HEK293T (cell line): ENCODE results near the gene SLC30A7.

Experiments
- CTCF ChIA-PET: fragments of 350-600 bp; formaldehyde crosslinking; extraction: SDS; loops from one replicate; lab custom pipeline; 2021; ENCODE audit warnings: antibody characterized with exemption, inconsistent platforms; lab: Yijun Ruan, JAX
- POLR2A ChIA-PET: fragments of 350-600 bp; formaldehyde crosslinking; extraction: SDS; loops from one replicate; lab custom pipeline; 2020; ENCODE audit warnings: antibody characterized with exemption, inconsistent platforms; lab: Yijun Ruan, JAX
- DNase-seq: peaks from one replicate; pipeline ENCODE4 v3.0.0; 2012; ENCODE audit warnings: mixed read lengths; ENCODE audit errors: extremely low spot score
- ARNT ChIP-seq: fragments of 450-650 bp; IDR thresholded peaks from 2 replicates; pipeline ENCODE4 v1.6.1; 2017; ENCODE audit warnings: mild to moderate bottlenecking
- BHLHE40 ChIP-seq: fragments of 450-650 bp; IDR thresholded peaks from 2 replicates; pipeline ENCODE4 v1.6.1; 2016; ENCODE audit warnings: mild to moderate bottlenecking, moderate library complexity, borderline replicate concordance
- CTBP1 ChIP-seq: fragments of 450-650 bp; IDR thresholded peaks from 2 replicates; pipeline ENCODE4 v1.6.1; 2016; ENCODE audit warnings: borderline replicate concordance
- ELF4 ChIP-seq: fragments of 450-650 bp; IDR thresholded peaks from 2 replicates; pipeline ENCODE4 v1.6.1; 2017; ENCODE audit warnings: antibody characterized with exemption
- FOXA1 ChIP-seq: fragments of 450-650 bp; IDR thresholded peaks from 2 replicates; pipeline ENCODE4 v1.6.1; 2016; ENCODE audit warnings: mild to moderate bottlenecking
- FOXK2 ChIP-seq: fragments of 450-650 bp; IDR thresholded peaks from 2 replicates; pipeline ENCODE4 v1.6.1; 2016; ENCODE audit warnings: mild to moderate bottlenecking
- FOXM1 ChIP-seq: fragments of 450-650 bp; IDR thresholded peaks from 2 replicates; pipeline ENCODE4 v1.6.1; 2017; ENCODE audit warnings: mild to moderate bottlenecking, borderline replicate concordance
- HDGF ChIP-seq: fragments of 450-650 bp; IDR thresholded peaks from 2 replicates; pipeline ENCODE4 v1.6.1; 2017; ENCODE audit warnings: antibody characterized with exemption, borderline replicate concordance
- L3MBTL2 ChIP-seq: fragments of 450-650 bp; conservative IDR thresholded peaks from 2 replicates; pipeline ENCODE4 v1.6.1; 2016; ENCODE audit warnings: mild to moderate bottlenecking
- LEF1 ChIP-seq: fragments of 450-650 bp; IDR thresholded peaks from 2 replicates; pipeline ENCODE4 v1.6.1; 2017; ENCODE audit warnings: mild to moderate bottlenecking, borderline replicate concordance
- NFRKB ChIP-seq: fragments of 450-650 bp; IDR thresholded peaks from 2 replicates; pipeline ENCODE4 v1.6.1; 2016; ENCODE audit warnings: mild to moderate bottlenecking, moderate library complexity
- SP1 ChIP-seq: fragments of 450-650 bp; IDR thresholded peaks from 2 replicates; pipeline ENCODE4 v1.6.1; 2017
- SUZ12 ChIP-seq: fragments of 450-650 bp; IDR thresholded peaks from 2 replicates; pipeline ENCODE4 v1.6.1; 2016; ENCODE audit warnings: mild to moderate bottlenecking
- TARDBP ChIP-seq: fragments of 450-650 bp; IDR thresholded peaks from 2 replicates; pipeline ENCODE4 v1.6.1; 2016
- ZNF384 ChIP-seq: fragments of 450-650 bp; IDR thresholded peaks from 2 replicates; pipeline ENCODE4 v1.6.1; 2016
- TF ChIP-seq, protein P1 (sequence below): fragments of 450-650 bp; IDR thresholded peaks from 2 replicates; pipeline ENCODE4 v1.6.1; 2016

SLC30A7 gene

GRCh38 chr1:100998426-100998825, 102.5 kb downstream of the SLC30A7 start:
- ChIA-PET POLR2A (no interaction called here), CTCF (no interaction called here)
- no peak for DNase-seq
- no peak for TF ChIP-seq L3MBTL2
- TF ChIP-seq NFRKB: no peak
- TF ChIP-seq ELF4: no peak
- TF ChIP-seq, protein P1, sequence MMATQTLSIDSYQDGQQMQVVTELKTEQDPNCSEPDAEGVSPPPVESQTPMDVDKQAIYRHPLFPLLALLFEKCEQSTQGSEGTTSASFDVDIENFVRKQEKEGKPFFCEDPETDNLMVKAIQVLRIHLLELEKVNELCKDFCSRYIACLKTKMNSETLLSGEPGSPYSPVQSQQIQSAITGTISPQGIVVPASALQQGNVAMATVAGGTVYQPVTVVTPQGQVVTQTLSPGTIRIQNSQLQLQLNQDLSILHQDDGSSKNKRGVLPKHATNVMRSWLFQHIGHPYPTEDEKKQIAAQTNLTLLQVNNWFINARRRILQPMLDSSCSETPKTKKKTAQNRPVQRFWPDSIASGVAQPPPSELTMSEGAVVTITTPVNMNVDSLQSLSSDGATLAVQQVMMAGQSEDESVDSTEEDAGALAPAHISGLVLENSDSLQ: no peak
- no peak for TF ChIP-seq CTBP1
- TF ChIP-seq LEF1: no peak
- TF ChIP-seq SUZ12: no peak
- no peak for TF ChIP-seq BHLHE40
- TF ChIP-seq HDGF: no peak

- DNase-seq: no peak
- ChIA-PET CTCF (no interaction called here), POLR2A (interaction anchor here (0.8 kb wide), 1 partner anchor 26 kb away, joined by 3 read pairs; no protein-coding TSS in a partner anchor)
- TF ChIP-seq FOXM1: no peak
- TF ChIP-seq LEF1: no peak
- no peak for TF ChIP-seq FOXK2
- no peak for TF ChIP-seq BHLHE40
- TF ChIP-seq TARDBP: no peak
- no peak for TF ChIP-seq SUZ12
- no peak for TF ChIP-seq ELF4
- no peak for TF ChIP-seq L3MBTL2
- no peak for TF ChIP-seq NFRKB
- no peak for TF ChIP-seq ZNF384
- TF ChIP-seq ARNT: no peak
- TF ChIP-seq, protein P1: no peak
- no peak for TF ChIP-seq HDGF
- TF ChIP-seq SP1: no peak
- TF ChIP-seq FOXA1: no peak
- no peak for TF ChIP-seq CTBP1
Measured at GRCh38 chr1:101000131-101000873, 104.4 kb downstream of the SLC30A7 start.

- no peak for TF ChIP-seq SUZ12
- TF ChIP-seq ARNT: no peak
- no peak for TF ChIP-seq TARDBP
- TF ChIP-seq, protein P1: no peak
- no peak for TF ChIP-seq LEF1
- TF ChIP-seq HDGF: no peak
- TF ChIP-seq FOXK2: no peak
- TF ChIP-seq NFRKB: no peak
- no peak for TF ChIP-seq SP1
- TF ChIP-seq ELF4: no peak
- TF ChIP-seq FOXA1: no peak
- no peak for TF ChIP-seq L3MBTL2
- no peak for TF ChIP-seq FOXM1
- TF ChIP-seq CTBP1: no peak; the same call in 1 of the 2 replicates
- no peak for TF ChIP-seq ZNF384
- ChIA-PET POLR2A (no interaction called here), CTCF (no interaction called here)
- DNase-seq: peak; percentile 11
Measured at GRCh38 chr1:101002551-101002950, 106.7 kb downstream of the SLC30A7 start.

DNA sequence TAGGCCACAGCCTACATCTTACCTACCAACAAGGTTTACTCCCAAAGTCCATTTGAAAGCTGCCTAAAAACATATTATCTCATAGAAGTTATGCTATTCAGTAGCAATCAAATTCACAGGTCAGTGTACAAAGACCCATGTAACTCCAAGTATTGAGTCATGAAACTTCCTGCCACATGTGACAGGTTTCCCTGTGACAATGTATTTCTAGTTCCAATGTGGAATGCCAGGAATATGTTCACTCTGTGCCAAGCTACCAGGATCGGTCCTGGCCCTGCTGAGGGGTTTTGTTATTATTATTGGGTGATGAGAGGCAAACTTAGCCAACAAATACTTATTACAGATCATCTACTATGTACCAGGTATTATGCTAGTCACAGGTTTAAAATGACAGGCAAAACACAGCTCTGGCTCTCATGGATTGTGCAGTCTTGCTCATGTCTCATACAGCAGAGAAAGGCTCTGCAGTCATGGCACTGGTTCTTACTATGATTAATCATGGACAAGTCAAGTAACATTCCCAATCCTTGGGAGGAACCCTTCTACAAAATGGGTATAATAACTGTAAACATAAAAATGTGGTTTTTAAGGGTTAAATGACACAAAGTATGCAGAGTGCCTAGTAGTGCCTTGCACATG, 107.2 kb downstream of the SLC30A7 start:
- TF ChIP-seq ARNT: no peak
- TF ChIP-seq BHLHE40: no peak
- TF ChIP-seq CTBP1: no peak
- TF ChIP-seq FOXM1: no peak
- TF ChIP-seq SP1: no peak
- TF ChIP-seq, protein P1: no peak
- no peak for TF ChIP-seq TARDBP
- no peak for TF ChIP-seq NFRKB
- no peak for TF ChIP-seq LEF1
- no peak for TF ChIP-seq L3MBTL2
- no peak for TF ChIP-seq ELF4
- no peak for TF ChIP-seq ZNF384
- TF ChIP-seq HDGF: no peak
- TF ChIP-seq FOXA1: no peak
- TF ChIP-seq FOXK2: no peak
- no peak for TF ChIP-seq SUZ12
- no peak for DNase-seq
- POLR2A ChIA-PET: no interaction called here
- CTCF ChIA-PET: no interaction called here

GRCh38 chr1:101004061-101004460, 108.2 kb downstream of the SLC30A7 start:
- no peak for DNase-seq
- no peak for TF ChIP-seq ARNT
- TF ChIP-seq SUZ12: no peak
- no peak for TF ChIP-seq L3MBTL2
- TF ChIP-seq TARDBP: no peak
- no peak for TF ChIP-seq ZNF384
- TF ChIP-seq FOXM1: no peak
- TF ChIP-seq ELF4: no peak
- no peak for TF ChIP-seq LEF1
- TF ChIP-seq FOXA1: no peak
- TF ChIP-seq BHLHE40: no peak
- no peak for TF ChIP-seq NFRKB
- no peak for TF ChIP-seq FOXK2
- no peak for TF ChIP-seq SP1
- TF ChIP-seq HDGF: no peak
- TF ChIP-seq, protein P1: no peak
- no peak for TF ChIP-seq CTBP1
- POLR2A ChIA-PET: no interaction called here
- CTCF ChIA-PET: no interaction called here
